ENCODE data around the gene FYN. TPM values are rescaled to one million over a fixed set of nuclear protein-coding genes. Genes with fewer than 3 reads are reported as not detected.

Gene FYN
- total RNA-seq, 4 donors from 2014 or later = 55.3 to 249 (median 74.3) TPM

GRCh38 chr6:111855753-111856152 lies 17.5 kb downstream of the FYN start:
- DNase-seq = no peak
- no peak overlapping the region for H3K4me3 ChIP-seq
- no peak for TF ChIP-seq POLR2A (IDR thresholded peaks at IDR 0.05)
- TF ChIP-seq, protein P1, sequence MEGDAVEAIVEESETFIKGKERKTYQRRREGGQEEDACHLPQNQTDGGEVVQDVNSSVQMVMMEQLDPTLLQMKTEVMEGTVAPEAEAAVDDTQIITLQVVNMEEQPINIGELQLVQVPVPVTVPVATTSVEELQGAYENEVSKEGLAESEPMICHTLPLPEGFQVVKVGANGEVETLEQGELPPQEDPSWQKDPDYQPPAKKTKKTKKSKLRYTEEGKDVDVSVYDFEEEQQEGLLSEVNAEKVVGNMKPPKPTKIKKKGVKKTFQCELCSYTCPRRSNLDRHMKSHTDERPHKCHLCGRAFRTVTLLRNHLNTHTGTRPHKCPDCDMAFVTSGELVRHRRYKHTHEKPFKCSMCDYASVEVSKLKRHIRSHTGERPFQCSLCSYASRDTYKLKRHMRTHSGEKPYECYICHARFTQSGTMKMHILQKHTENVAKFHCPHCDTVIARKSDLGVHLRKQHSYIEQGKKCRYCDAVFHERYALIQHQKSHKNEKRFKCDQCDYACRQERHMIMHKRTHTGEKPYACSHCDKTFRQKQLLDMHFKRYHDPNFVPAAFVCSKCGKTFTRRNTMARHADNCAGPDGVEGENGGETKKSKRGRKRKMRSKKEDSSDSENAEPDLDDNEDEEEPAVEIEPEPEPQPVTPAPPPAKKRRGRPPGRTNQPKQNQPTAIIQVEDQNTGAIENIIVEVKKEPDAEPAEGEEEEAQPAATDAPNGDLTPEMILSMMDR (IDR thresholded peaks at IDR 0.05) = no peak
- H3K27ac ChIP-seq = no peak overlapping the region
- H3K9me3 ChIP-seq = no peaks in the 10 kb centered on the region
- peaks cover 0 to 5% (median 0%) of the 10 kb centered on the region in 4 donors for H3K4me1 ChIP-seq
- no peaks in the 10 kb centered on the region for H3K36me3 ChIP-seq
- H3K27me3 ChIP-seq = no peaks in the 10 kb centered on the region

GRCh38 chr6:111854683-111855082 lies 18.6 kb downstream of the FYN start:
- H3K4me3 ChIP-seq = no peak overlapping the region
- H3K27ac ChIP-seq = no peak overlapping the region
- no peaks in the 10 kb centered on the region for H3K27me3 ChIP-seq
- TF ChIP-seq, protein P1 (IDR thresholded peaks at IDR 0.05) = no peak
- TF ChIP-seq POLR2A (IDR thresholded peaks at IDR 0.05) = no peak
- no peak for DNase-seq
- no peaks in the 10 kb centered on the region for H3K9me3 ChIP-seq
- no peaks in the 10 kb centered on the region for H3K36me3 ChIP-seq
- H3K4me1 ChIP-seq = peaks cover 0 to 11% (median 5%) of the 10 kb centered on the region in 4 donors

- Histone ChIP-seq H3K9me3 (no peaks in the 10 kb centered on the region), H3K27ac (no peak overlapping the region), H3K4me1 (peaks cover 0 to 8% (median 5%) of the 10 kb centered on the region in 4 donors), H3K27me3 (no peaks in the 10 kb centered on the region), H3K4me3 (no peak overlapping the region), H3K36me3 (no peaks in the 10 kb centered on the region)
- no peak for TF ChIP-seq POLR2A (IDR thresholded peaks at IDR 0.05)
- TF ChIP-seq, protein P1 (IDR thresholded peaks at IDR 0.05) = no peak
- no peak for DNase-seq
These were observed 20.5 kb downstream of the FYN start for GRCh38 chr6:111852725-111853124.

DNA sequence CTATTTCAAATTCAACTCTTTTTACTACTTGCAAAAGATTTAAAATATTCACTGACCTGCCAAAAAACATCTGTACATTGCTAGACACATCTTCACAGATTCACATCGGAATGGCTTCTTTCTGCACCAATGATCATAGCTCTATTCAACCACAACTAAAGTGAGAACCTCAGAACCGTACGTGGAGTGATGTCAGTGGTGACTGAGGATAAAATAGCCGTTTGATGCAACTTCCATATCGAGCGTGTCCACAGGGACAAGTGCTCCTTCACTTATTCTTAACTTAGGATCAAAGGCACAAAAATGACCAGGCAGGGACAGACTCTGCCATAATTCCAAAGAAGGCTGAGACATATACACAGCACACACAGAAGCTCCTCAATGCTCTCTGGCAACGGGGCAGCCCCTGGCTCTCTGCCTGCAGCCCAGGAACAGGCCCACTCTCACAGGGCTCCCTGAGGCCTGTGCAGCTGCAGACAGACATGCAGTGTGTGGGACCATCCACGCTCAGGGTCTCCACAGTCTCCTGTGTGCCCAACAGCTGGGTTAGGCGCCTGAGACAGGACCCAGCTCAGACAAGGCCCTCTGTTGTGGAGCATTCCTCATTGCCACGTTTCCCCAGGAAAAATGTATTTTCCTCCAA lies 22.8 kb downstream of the FYN start:
- TF ChIP-seq, protein P1 (IDR thresholded peaks at IDR 0.05) = no peak
- no peak for TF ChIP-seq POLR2A (IDR thresholded peaks at IDR 0.05)
- no peaks in the 10 kb centered on the region for H3K9me3 ChIP-seq
- DNase-seq = no peak
- H3K4me1 ChIP-seq = peaks cover 0 to 11% (median 7%) of the 10 kb centered on the region in 4 donors
- H3K27ac ChIP-seq = peak overlapping the region in 1 of 4 donors; percentile 36
- H3K36me3 ChIP-seq = no peaks in the 10 kb centered on the region
- no peaks in the 10 kb centered on the region for H3K27me3 ChIP-seq
- no peak overlapping the region for H3K4me3 ChIP-seq

- Histone ChIP-seq H3K4me3 (no peak overlapping the region), H3K4me1 (peaks cover 0 to 22% (median 10%) of the 10 kb centered on the region in 4 donors), H3K36me3 (no peaks in the 10 kb centered on the region), H3K9me3 (no peaks in the 10 kb centered on the region), H3K27ac (peak overlapping the region in 1 of 4 donors; percentile 36), H3K27me3 (no peaks in the 10 kb centered on the region)
- no peak for DNase-seq
- no peak for TF ChIP-seq POLR2A (IDR thresholded peaks at IDR 0.05)
- TF ChIP-seq, protein P1 (IDR thresholded peaks at IDR 0.05) = no peak
These were observed 24.0 kb downstream of the FYN start for GRCh38 chr6:111849298-111849697.
